PFSK-1 (cell line): ENCODE data around the gene RMI2.

Source experiments
- FOXP2 ChIP-seq: optimal IDR thresholded peaks from 2 replicates; pipeline ENCODE3; 2011; ENCODE audit warnings: borderline replicate concordance, control low read depth, inconsistent platforms; ENCODE audit not compliant: insufficient read depth; ENCODE audit errors: extremely low read length, extremely low read depth
- POLR2AphosphoS5 ChIP-seq: IDR thresholded peaks from 2 replicates; pipeline ENCODE4 v1.6.1; 2012; ENCODE audit warnings: low read depth, mild to moderate bottlenecking, control low read depth, low read length, moderate library complexity
- SIN3A ChIP-seq: IDR thresholded peaks from 2 replicates; pipeline ENCODE4 v1.6.1; 2012; ENCODE audit warnings: mild to moderate bottlenecking, low read length, moderate library complexity, borderline replicate concordance; ENCODE audit not compliant: insufficient read depth
- TF ChIP-seq, protein P1 (sequence below), 2 experiments: IDR thresholded peaks; 2 replicates each; pipeline versions ENCODE4 v1.6.1 to v1.8.0; 2011 to 2012; ENCODE audit warnings: low read depth in 2 of 2, low read length in 2 of 2, control low read depth in 1 of 2, inconsistent platforms in 1 of 2, mild to moderate bottlenecking in 1 of 2, moderate library complexity in 1 of 2; ENCODE audit not compliant: insufficient read depth in 1 of 2

- TF ChIP-seq SIN3A (no peak), FOXP2 (no peak), POLR2AphosphoS5 (no peak)
- TF ChIP-seq, protein P1, sequence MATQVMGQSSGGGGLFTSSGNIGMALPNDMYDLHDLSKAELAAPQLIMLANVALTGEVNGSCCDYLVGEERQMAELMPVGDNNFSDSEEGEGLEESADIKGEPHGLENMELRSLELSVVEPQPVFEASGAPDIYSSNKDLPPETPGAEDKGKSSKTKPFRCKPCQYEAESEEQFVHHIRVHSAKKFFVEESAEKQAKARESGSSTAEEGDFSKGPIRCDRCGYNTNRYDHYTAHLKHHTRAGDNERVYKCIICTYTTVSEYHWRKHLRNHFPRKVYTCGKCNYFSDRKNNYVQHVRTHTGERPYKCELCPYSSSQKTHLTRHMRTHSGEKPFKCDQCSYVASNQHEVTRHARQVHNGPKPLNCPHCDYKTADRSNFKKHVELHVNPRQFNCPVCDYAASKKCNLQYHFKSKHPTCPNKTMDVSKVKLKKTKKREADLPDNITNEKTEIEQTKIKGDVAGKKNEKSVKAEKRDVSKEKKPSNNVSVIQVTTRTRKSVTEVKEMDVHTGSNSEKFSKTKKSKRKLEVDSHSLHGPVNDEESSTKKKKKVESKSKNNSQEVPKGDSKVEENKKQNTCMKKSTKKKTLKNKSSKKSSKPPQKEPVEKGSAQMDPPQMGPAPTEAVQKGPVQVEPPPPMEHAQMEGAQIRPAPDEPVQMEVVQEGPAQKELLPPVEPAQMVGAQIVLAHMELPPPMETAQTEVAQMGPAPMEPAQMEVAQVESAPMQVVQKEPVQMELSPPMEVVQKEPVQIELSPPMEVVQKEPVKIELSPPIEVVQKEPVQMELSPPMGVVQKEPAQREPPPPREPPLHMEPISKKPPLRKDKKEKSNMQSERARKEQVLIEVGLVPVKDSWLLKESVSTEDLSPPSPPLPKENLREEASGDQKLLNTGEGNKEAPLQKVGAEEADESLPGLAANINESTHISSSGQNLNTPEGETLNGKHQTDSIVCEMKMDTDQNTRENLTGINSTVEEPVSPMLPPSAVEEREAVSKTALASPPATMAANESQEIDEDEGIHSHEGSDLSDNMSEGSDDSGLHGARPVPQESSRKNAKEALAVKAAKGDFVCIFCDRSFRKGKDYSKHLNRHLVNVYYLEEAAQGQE (IDR thresholded peaks at IDR 0.05; ENCODE audit: insufficient read depth in 1 of 2, low read depth in 2 of 2, low read length in 2 of 2): no peak
Observed at GRCh38 chr16:11349599-11350276, 4.5 kb downstream of the RMI2 start.
